H9 (cell line): ENCODE measurements around the gene MELK. TPM values are rescaled to one million over a fixed set of nuclear protein-coding genes. Genes with fewer than 3 reads are reported as not detected.

Experiments used
- DNase-seq: peaks from one replicate; pipeline ENCODE4 v3.0.0-alpha.2; 2017
- H2AFZ ChIP-seq: one replicate; pipeline ENCODE4 v1.6.1; 2013; ENCODE audit warnings: mild to moderate bottlenecking, low read length, control low read depth, moderate library complexity
- H2AK5ac ChIP-seq: 2 replicates; pipeline ENCODE4 v1.6.1; 2013; ENCODE audit warnings: low read length, control low read depth, mixed read lengths; ENCODE audit not compliant: insufficient read length
- H2BK120ac ChIP-seq: one replicate; pipeline ENCODE4 v1.6.1; 2013; ENCODE audit warnings: low read depth, mild to moderate bottlenecking, low read length, control low read depth, inconsistent platforms; ENCODE audit not compliant: poor library complexity, severe bottlenecking
- H2BK12ac ChIP-seq: 2 replicates; pipeline ENCODE4 v1.6.1; 2013; ENCODE audit warnings: low read length, control low read depth, mixed read lengths, low read depth; ENCODE audit not compliant: insufficient read length
- H2BK15ac ChIP-seq: 2 replicates; pipeline ENCODE4 v1.6.1; 2013; ENCODE audit warnings: low read depth, low read length, control low read depth
- H2BK20ac ChIP-seq: one replicate; pipeline ENCODE4 v1.6.1; 2013; ENCODE audit warnings: low read depth, mild to moderate bottlenecking, low read length, control low read depth, inconsistent platforms; ENCODE audit not compliant: poor library complexity, severe bottlenecking
- H2BK5ac ChIP-seq: 2 replicates; pipeline ENCODE4 v1.6.1; 2013; ENCODE audit warnings: low read length, control low read depth, mixed read lengths; ENCODE audit not compliant: insufficient read length
- H3K14ac ChIP-seq: 2 replicates; pipeline ENCODE4 v1.6.1; 2013; ENCODE audit warnings: low read length, control low read depth; ENCODE audit not compliant: insufficient read depth
- H3K18ac ChIP-seq: 2 replicates; pipeline ENCODE4 v1.6.1; 2013; ENCODE audit warnings: low read depth, mild to moderate bottlenecking, mixed read lengths, low read length, control low read depth; ENCODE audit not compliant: insufficient read length
- H3K23ac ChIP-seq: 2 replicates; pipeline ENCODE4 v1.6.1; 2013; ENCODE audit warnings: low read length, control low read depth, mixed read lengths, low read depth; ENCODE audit not compliant: insufficient read length
- H3K23me2 ChIP-seq: 2 replicates; pipeline ENCODE4 v1.6.1; 2013; ENCODE audit warnings: low read depth, mild to moderate bottlenecking, mixed read lengths, low read length, control low read depth; ENCODE audit not compliant: insufficient read length, poor library complexity, severe bottlenecking
- H3K27ac ChIP-seq: 2 replicates; pipeline ENCODE4 v1.5.1; 2013; ENCODE audit warnings: low read length, control low read depth, mixed read lengths, low read depth; ENCODE audit not compliant: insufficient read length
- H3K27me3 ChIP-seq: 2 replicates; pipeline ENCODE4 v1.6.1; 2013; ENCODE audit warnings: low read length, control low read depth, inconsistent platforms; ENCODE audit not compliant: insufficient read depth
- H3K4ac ChIP-seq: 2 replicates; pipeline ENCODE4 v1.6.1; 2013; ENCODE audit warnings: low read depth, mild to moderate bottlenecking, control low read depth, inconsistent platforms, low read length, moderate library complexity
- H3K4me1 ChIP-seq: 2 replicates; pipeline ENCODE4 v1.6.1; 2013; ENCODE audit warnings: low read length, control low read depth, inconsistent platforms; ENCODE audit not compliant: insufficient read depth
- H3K4me2 ChIP-seq: 2 replicates; pipeline ENCODE4 v1.6.1; 2013; ENCODE audit warnings: low read length, control low read depth, mixed read lengths; ENCODE audit not compliant: insufficient read length, insufficient read depth
- H3K56ac ChIP-seq: 2 replicates; pipeline ENCODE4 v1.6.1; 2013; ENCODE audit warnings: low read depth, mild to moderate bottlenecking, mixed read lengths, low read length, control low read depth; ENCODE audit not compliant: insufficient read length
- H3K79me1 ChIP-seq: 2 replicates; pipeline ENCODE4 v1.6.1; 2013; ENCODE audit warnings: low read depth, mild to moderate bottlenecking, moderate library complexity, low read length, control low read depth, inconsistent platforms; ENCODE audit not compliant: insufficient read depth, poor library complexity, severe bottlenecking
- H3K79me2 ChIP-seq: 2 replicates; pipeline ENCODE4 v1.6.1; 2013; ENCODE audit warnings: low read length, control low read depth, inconsistent platforms; ENCODE audit not compliant: insufficient read depth
- H3K9ac ChIP-seq: 2 replicates; pipeline ENCODE4 v1.6.1; 2013; ENCODE audit warnings: low read length, control low read depth, mixed read lengths; ENCODE audit not compliant: insufficient read length; ENCODE audit errors: extremely low read depth
- H3K9me3 ChIP-seq: one replicate; pipeline ENCODE4 v1.6.1; 2013; ENCODE audit warnings: low read depth, low read length, inconsistent platforms; ENCODE audit not compliant: control insufficient read depth
- H3T11ph ChIP-seq: one replicate; pipeline ENCODE4 v1.6.1; 2013; ENCODE audit warnings: mild to moderate bottlenecking, low read length, control low read depth, inconsistent platforms
- H4K20me1 ChIP-seq: one replicate; pipeline ENCODE4 v1.6.1; 2013; ENCODE audit not compliant: control insufficient read depth, insufficient read length, insufficient read depth
- H4K5ac ChIP-seq: 2 replicates; pipeline ENCODE4 v1.6.1; 2013; ENCODE audit warnings: low read depth, mild to moderate bottlenecking, mixed read lengths, low read length, control low read depth; ENCODE audit not compliant: insufficient read length
- H4K8ac ChIP-seq: replicated peaks from 2 replicates; pipeline ENCODE4 v1.6.1; 2013; ENCODE audit warnings: low read length, control low read depth, mixed read lengths, low read depth; ENCODE audit not compliant: insufficient read length
- H4K91ac ChIP-seq: 2 replicates; pipeline ENCODE4 v1.6.1; 2013; ENCODE audit warnings: low read depth, mild to moderate bottlenecking, moderate library complexity, mixed read lengths, low read length, control low read depth; ENCODE audit not compliant: insufficient read length
- H3K27ac Mint-ChIP-seq, 3 experiments: 2 replicates in 2 of 3; 3 replicates in 1 of 3; pipeline ENCODE4 v1.8.0; 2020 to 2021; ENCODE audit warnings: mixed read lengths in 3 of 3, mild to moderate bottlenecking in 1 of 3, moderate library complexity in 1 of 3
- H3K27me3 Mint-ChIP-seq: 2 replicates; pipeline ENCODE4 v1.8.0; 2021; ENCODE audit warnings: low read depth, mild to moderate bottlenecking, moderate library complexity, mixed read lengths
- H3K36me3 Mint-ChIP-seq, 3 experiments: 2 replicates in 2 of 3; 3 replicates in 1 of 3; pipeline ENCODE4 v1.8.0; 2020 to 2021; ENCODE audit warnings: low read depth in 3 of 3, mixed read lengths in 3 of 3; ENCODE audit not compliant: insufficient read depth in 1 of 3
- H3K4me1 Mint-ChIP-seq, 2 experiments: 2 replicates each; pipeline ENCODE4 v1.8.0; 2020; ENCODE audit warnings: mixed read lengths in 2 of 2
- H3K4me3 Mint-ChIP-seq, 2 experiments: 2 replicates in 1 of 2; 3 replicates in 1 of 2; pipeline ENCODE4 v1.8.0; 2020 to 2021; ENCODE audit warnings: mild to moderate bottlenecking in 2 of 2, mixed read lengths in 2 of 2, moderate library complexity in 1 of 2
- H3K9me3 Mint-ChIP-seq, 2 experiments: 2 replicates in 1 of 2; 3 replicates in 1 of 2; pipeline ENCODE4 v1.8.0; 2020; ENCODE audit warnings: mild to moderate bottlenecking in 2 of 2, mixed read lengths in 2 of 2, moderate library complexity in 1 of 2
- WGBS: extraction: QIAGEN DNeasy Blood & Tissue Kit; methylation state at CpG from one replicate; pipeline ENCODE4 v1.1.7; 2013; ENCODE audit warnings: missing lambda C conversion rate, low lambda C conversion rate, mixed read lengths; ENCODE audit not compliant: insufficient read length; ENCODE audit errors: extremely low coverage; 5-methylcytosine and 5-hydroxymethylcytosine counted together
- total RNA-seq: library from RNA; stranded (reverse); gene quantifications from 2 replicates; pipeline ENCODE4 v1.2.1, GENCODE V29; 2021
- TF ChIP-seq, protein P1 (sequence below): fragments of 200-600 bp; sonication (generic); conservative IDR thresholded peaks from 3 replicates; pipeline ENCODE4 v1.8.0; 2021; ENCODE audit warnings: antibody characterized with exemption, mild to moderate bottlenecking

The MELK gene
- total RNA-seq, 1 experiment from 2014 or later, result 43.6 TPM

- Mint-ChIP-seq H3K27me3 (no peaks in the 10 kb centered on the region), H3K4me3 (no peak overlapping the region), H3K36me3 (no peaks in the 10 kb centered on the region), H3K9me3 (no peaks in the 10 kb centered on the region), H3K27ac (no peak overlapping the region), H3K4me1 (peaks cover 6 to 11% of the 10 kb centered on the region in 2 experiments; a peak in 3 of 4 replicates)
- Histone ChIP-seq H3K9ac (no peak overlapping the region), H2BK120ac (no peak overlapping the region), H3K4me2 (no peak overlapping the region), H2AK5ac (no peak overlapping the region), H2BK12ac (no peak overlapping the region), H4K8ac (no peak overlapping the region), H4K20me1 (no peaks in the 10 kb centered on the region), H3K18ac (no peak overlapping the region), H4K5ac (no peak overlapping the region), H3K56ac (no peak overlapping the region), H3K9me3 (no peaks in the 10 kb centered on the region), H3K4me1 (peaks cover 4% of the 10 kb centered on the region; the same call in 1 of the 2 replicates), H3K79me2 (no peaks in the 10 kb centered on the region), H2AFZ (no peak overlapping the region), H3K14ac (no peak overlapping the region), H3K4ac (no peak overlapping the region), H4K91ac (no peak overlapping the region), H3K23ac (no peak overlapping the region), H3T11ph (no peak overlapping the region), H2BK5ac (no peak overlapping the region), H2BK20ac (no peak overlapping the region), H3K79me1 (no peaks in the 10 kb centered on the region), H3K27ac (no peak overlapping the region), H3K27me3 (no peaks in the 10 kb centered on the region), H2BK15ac (no peak overlapping the region), H3K23me2 (no peaks in the 10 kb centered on the region)
- DNase-seq, result no peak
- no CpG with 5 or more reads among the region's 3 CpGs for WGBS
- TF ChIP-seq, protein P1, sequence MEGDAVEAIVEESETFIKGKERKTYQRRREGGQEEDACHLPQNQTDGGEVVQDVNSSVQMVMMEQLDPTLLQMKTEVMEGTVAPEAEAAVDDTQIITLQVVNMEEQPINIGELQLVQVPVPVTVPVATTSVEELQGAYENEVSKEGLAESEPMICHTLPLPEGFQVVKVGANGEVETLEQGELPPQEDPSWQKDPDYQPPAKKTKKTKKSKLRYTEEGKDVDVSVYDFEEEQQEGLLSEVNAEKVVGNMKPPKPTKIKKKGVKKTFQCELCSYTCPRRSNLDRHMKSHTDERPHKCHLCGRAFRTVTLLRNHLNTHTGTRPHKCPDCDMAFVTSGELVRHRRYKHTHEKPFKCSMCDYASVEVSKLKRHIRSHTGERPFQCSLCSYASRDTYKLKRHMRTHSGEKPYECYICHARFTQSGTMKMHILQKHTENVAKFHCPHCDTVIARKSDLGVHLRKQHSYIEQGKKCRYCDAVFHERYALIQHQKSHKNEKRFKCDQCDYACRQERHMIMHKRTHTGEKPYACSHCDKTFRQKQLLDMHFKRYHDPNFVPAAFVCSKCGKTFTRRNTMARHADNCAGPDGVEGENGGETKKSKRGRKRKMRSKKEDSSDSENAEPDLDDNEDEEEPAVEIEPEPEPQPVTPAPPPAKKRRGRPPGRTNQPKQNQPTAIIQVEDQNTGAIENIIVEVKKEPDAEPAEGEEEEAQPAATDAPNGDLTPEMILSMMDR, result no peak
These were observed 25.1 kb upstream of the MELK start for GRCh38 chr9:36547598-36547997.
